NCI-H2196 treated with DMSO at 0.1 percent for 48 hours (cell line): Measurements from ENCODE around the gene TIMM13.
"Not testable (repeated sequence)": the region's sequence is repeated elsewhere in the genome, so short reads cannot be mapped to it uniquely, and the experiment has no call there.

Source experiments
- DNase-seq: peaks from one replicate; lab custom pipeline; 2025; ENCODE audit not compliant: unreplicated experiment; lab: John Stamatoyannopoulos, UW

TIMM13 gene

DNA sequence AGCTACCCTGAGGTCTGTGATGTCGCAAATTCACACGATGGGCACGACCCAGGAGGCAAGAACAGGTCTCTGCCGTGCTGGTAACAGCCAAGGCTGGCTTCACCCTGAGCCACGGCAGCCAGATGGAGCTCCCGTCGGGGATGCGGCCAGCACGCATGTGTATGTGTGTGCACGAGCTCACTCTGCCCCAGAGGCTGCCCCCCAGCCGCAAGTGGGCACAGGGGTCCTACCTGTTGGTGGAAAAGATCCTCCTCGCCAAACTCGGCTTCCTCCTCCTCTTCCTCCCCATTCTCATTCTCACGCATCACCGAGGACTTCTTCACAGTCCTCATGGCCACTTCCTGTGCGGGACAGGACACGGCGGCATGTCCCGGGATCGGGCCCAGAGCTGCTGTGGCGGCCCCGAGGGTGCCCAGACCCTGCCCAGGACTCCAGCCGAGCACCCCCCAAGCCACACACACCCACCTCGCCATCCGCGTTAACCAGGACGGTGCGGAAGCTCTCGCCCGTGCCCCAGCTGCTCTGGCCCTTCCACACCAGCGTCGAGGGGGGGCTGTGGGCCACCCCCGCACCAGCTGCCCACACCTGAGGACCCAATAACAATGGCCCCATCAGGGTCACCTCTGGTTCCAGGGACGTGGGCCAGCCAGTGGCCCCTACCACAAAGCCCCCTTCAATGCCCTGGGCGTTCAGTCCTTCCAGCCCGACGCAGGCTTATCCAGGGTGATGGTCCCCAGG is 4.1 kb upstream of the TIMM13 start:
- no peak for DNase-seq

DNA sequence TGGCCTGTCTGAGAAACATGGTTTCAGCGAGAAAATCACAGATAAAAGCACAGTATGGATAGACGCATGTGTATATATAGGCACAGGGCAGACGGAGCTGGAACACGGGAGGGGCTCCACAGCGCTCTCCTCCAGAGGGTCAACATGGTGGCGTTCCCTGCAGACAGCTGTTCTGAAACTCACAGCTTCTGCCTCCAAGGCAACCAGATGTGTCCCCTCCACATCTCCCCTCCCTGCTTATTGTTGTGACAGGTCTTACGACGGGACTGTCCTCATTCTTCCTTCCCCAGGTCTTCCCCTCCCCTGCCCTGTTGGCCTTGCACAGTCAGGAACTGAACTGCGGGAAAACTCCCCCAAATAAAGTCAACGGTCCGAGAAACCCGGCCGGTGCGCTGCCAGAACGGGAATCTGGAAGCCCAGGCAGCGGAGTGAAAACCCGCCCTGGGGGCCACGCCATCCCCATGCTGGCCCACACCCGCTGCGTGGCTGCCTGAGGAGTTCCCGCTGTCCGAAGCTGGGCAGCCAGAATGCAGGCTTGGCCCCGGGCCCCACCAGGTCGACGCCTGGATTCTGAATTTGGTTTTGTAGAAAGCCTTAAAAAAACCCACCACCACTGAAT is 2.6 kb upstream of the TIMM13 start:
- DNase-seq, result no peak

- DNase-seq, result no peak
Measured at GRCh38 chr19:2428756-2429711, 1.6 kb upstream of the TIMM13 start.

DNA sequence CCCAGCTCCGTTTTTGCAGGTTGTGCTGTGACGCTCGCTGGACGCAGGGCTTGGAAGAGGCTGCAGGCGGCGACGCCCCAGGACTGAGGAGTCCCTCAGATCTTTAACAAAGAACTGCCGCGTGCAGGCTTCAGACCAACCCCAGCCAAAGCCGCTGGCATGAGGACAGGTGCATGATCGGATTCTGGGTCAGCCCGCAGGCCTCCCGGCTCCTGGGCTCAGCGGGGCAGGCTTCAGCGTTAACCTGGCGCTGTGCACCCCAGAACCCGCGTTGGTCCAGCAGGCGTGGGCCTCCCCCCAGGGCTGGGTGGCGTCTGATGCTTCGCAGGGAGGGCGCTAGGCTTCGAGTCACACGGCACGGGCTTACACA is 920 bp upstream of the TIMM13 start:
- DNase-seq, result no peak

DNA sequence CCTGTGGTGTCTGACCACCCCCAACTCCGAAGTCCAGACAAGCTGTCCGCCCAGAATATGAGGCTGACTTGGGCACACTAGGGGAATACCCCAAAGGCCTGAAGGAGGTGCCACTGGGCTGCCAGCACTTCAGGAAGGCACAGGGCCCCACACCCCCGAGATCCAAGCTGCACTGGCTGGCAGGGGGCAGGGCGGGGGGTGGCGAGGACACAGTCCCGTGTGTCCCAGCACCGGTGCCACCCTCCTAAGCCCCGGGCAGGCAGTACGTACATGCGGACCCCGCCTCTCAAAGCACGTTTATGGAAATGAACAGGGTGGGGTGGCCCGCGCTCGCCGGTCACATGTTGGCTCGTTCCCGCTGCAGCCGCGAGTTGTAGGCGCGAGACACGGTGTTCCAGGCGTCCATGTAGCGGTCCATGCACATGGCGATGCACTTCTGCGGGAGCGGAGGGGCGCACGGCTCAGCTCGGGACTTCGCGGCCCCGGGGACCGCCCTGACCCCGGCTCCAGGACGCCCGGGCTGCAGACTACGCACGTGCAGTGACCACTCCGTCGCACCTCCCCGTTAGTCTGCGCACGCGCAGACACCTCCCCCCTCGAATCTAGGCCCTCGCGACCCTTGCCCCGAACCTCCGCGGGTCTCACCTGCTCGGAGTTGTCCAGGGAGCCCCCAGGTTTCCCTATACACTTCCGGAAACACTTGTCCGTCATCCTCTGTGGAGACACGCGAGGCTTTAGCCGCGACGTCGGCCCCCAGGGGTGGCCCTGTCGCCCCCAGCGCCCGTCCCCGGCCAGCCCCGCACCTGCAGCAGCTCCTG is 566 bp downstream of the TIMM13 start:
- DNase-seq, result no peak

GRCh38 chr19:2425622-2426581 is 1.5 kb downstream of the TIMM13 start:
- DNase-seq, result no peak

GRCh38 chr19:2424686-2425621 is 2.4 kb downstream of the TIMM13 start:
- DNase-seq, result no peak

DNA sequence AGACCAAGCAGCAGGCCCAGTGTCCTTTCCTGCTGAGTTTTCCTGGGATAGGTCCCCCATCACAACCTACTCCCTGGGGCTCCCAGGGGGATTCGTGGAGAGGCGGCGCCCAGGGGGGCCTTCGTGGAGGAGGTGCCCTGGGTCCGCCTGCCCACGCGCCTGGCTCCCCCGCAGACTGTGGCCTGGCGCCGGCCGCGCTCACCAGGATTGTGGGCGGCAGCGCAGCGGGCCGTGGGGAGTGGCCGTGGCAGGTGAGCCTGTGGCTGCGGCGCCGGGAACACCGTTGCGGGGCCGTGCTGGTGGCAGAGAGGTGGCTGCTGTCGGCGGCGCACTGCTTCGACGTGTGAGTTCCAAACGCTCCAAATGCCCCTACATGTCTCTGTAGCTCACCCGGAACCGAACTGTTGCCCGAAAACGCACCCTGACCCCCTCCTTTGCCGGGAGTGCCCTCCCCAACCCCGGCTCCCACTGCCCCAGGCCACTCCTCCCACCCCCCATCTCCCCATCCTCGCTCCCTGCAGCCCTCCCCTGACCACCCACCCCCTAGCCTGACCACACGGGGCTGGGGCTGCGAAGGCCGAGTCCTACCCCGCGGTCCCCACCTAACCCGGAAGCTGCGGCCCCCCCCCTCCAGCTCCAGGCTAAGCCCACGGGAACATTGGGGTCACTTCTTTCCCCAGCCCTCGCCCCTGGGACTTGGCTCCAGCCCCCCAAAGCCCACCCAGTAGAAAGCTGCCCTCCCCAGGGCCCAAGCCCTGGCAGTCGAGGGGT is 3.3 kb downstream of the TIMM13 start:
- DNase-seq, result no peak

DNA sequence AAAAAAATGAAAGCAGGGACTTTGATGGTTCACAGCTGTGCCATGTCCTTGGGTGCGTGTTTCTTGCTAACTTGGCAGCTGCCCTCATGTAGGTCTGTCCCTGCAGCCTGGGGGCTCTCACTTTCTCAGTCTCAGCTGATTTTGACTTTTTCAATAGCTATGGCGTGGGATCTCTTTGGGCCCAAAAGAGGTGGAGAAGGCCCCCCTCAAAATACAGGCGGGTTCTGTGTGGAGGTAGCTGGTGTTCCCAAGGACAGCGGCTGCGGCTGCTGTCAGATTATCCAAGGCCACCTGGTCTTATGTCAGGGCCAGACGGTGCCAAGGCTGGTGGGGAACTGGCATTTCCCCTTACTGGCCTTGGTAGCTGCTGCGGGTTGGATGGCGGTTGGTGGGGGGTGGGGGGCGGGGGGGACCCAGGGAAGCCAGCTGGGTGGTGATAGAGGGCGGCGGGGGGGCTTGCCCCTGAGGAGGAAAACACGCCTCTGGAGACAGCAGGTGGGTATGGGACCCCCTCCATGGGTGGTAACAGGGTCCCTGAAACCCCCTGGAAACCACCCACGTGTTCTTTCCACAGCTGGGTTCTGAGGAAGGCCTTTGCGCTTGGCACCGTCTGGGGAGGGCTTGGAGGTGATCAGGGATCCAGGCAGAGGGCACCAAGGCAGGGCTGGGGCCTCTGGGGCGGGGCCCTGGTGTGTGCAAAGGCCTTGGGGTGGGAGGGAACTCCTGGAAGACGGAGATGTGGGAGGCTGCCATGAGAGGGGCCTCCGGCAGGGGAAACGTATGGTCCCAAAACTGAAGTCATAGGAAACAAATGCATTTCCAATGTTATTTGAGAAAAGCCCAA is 4.1 kb downstream of the TIMM13 start:
- DNase-seq, result no peak

DNA sequence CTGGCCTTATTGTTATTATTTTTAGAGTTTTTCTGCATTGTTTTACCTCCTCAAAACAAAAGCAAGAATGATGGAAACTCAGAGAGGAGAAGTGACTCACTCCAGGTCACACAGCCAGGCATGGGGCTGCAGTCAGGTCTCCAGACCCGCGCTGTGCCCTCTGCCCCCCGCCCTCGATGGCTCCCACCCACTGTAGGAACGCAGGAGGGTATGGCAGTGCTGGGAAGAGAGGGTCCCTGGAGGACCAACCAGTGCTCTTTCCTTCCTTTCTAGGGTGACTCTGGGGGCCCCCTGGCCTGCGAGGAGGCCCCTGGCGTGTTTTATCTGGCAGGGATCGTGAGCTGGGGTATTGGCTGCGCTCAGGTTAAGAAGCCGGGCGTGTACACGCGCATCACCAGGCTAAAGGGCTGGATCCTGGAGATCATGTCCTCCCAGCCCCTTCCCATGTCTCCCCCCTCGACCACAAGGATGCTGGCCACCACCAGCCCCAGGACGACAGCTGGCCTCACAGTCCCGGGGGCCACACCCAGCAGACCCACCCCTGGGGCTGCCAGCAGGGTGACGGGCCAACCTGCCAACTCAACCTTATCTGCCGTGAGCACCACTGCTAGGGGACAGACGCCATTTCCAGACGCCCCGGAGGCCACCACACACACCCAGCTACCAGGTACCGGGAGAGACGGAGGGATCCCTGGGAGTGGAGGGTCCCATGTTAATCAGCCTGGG is 5.6 kb downstream of the TIMM13 start:
- no peak for DNase-seq

- no peak for DNase-seq
Measured at GRCh38 chr19:2420490-2420889, 6.9 kb downstream of the TIMM13 start.

- no peak for DNase-seq
Measured at GRCh38 chr19:2419754-2420153, 7.6 kb downstream of the TIMM13 start.

GRCh38 chr19:2417881-2418406 is 9.4 kb downstream of the TIMM13 start:
- no peak for DNase-seq

DNA sequence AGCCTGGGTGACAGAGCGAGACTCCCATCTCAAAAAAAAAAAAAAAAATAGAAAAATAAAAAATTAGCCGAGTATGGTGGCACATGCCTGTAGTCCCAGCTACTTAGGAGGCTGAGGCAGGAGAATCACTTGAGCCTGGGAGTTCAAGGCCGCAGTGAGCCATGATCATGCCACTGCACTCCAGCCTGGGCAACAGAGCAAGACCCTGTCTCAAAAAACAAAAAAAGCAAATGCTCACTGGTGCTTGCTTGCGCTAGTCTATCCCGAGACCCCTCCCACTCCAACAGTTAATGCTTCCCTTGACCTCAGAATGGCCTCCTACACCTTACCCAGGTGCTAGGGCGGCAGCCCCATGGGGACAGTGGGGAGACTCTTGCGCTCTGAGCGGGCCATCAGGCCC is 9.9 kb downstream of the TIMM13 start:
- DNase-seq, result not testable (repeated sequence)

GRCh38 chr19:2416321-2417097 is 10.9 kb downstream of the TIMM13 start:
- DNase-seq, result no peak

GRCh38 chr19:2415973-2416319 is 11.4 kb downstream of the TIMM13 start:
- DNase-seq, result no peak
